ENCODE results near the gene VASP. TPM values are rescaled to one million over a fixed set of nuclear protein-coding genes. Genes with fewer than 3 reads are reported as not detected.

The VASP gene
- total RNA-seq, 1 donor from 2014 or later: 110 TPM

DNA sequence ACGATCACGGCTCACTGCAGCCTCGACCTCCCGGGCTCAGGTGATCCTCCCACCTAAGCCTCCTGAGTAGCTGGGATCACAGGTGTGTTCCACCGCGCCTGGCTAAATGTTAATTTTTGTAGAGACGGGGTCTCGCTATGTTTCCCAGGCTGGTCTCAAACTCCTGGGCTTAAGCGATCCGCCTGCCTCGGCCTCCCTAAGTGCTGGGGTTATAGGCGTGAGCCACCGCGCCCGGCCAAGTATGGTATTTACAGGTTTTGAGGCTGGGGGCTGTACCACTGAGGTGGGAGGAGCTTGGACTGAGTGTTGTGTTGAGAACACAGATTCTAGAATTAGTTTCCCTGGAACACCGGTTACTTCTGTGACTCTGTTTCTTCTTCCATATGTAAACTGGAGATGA, 9.5 kb upstream of the VASP start:
- peaks cover 8 to 24% of the 10 kb centered on the region in 2 donors for H3K4me1 ChIP-seq

DNA sequence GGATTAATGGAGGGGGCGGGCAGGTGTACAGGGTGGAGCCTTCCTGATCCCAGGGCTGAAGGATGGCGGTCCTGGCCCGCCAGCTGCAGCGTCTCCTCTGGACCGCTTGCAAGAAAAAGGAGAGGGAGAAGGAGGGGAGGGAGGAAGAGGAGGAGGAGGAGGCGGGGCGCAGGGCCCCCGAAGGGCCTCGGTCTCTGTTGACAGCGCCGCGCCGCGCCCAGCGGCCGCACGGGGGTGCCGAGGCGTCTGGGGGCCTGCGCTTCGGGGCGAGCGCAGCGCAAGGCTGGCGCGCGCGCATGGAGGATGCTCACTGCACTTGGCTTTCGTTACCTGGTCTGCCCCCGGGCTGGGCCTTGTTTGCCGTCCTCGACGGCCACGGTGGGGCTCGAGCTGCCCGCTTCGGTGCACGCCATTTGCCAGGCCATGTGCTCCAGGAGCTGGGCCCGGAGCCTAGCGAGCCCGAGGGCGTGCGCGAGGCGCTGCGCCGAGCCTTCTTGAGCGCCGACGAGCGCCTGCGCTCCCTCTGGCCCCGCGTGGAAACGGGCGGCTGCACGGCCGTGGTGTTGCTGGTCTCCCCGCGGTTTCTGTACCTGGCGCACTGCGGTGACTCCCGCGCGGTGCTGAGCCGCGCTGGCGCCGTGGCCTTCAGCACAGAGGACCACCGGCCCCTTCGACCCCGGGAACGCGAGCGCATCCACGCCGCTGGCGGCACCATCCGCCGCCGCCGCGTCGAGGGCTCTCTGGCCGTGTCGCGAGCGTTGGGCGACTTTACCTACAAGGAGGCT, 8.7 kb upstream of the VASP start, which contains the start of gene PPM1N:
Gene PPM1N (plus strand): TSS at position 33 of the 785 bp plus-strand sequence. CDS start 30 bp downstream, at position 63.
- Histone ChIP-seq H3K27ac (no peak within 1 kb of the TSS), H3K4me1 (peaks cover 8 to 17% of the 10 kb centered on the region in 2 donors), H3K9me3 (no peaks in the 10 kb centered on the region), H3K4me3 (peak within 1 kb of the TSS; percentile 58 to 74), H3K27me3 (peaks cover 18% of the 10 kb centered on the region), H3K36me3 (no peaks in the 10 kb centered on the region)
- TF ChIP-seq, protein P1, sequence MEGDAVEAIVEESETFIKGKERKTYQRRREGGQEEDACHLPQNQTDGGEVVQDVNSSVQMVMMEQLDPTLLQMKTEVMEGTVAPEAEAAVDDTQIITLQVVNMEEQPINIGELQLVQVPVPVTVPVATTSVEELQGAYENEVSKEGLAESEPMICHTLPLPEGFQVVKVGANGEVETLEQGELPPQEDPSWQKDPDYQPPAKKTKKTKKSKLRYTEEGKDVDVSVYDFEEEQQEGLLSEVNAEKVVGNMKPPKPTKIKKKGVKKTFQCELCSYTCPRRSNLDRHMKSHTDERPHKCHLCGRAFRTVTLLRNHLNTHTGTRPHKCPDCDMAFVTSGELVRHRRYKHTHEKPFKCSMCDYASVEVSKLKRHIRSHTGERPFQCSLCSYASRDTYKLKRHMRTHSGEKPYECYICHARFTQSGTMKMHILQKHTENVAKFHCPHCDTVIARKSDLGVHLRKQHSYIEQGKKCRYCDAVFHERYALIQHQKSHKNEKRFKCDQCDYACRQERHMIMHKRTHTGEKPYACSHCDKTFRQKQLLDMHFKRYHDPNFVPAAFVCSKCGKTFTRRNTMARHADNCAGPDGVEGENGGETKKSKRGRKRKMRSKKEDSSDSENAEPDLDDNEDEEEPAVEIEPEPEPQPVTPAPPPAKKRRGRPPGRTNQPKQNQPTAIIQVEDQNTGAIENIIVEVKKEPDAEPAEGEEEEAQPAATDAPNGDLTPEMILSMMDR (IDR thresholded peaks at IDR 0.05): no peak
- intact Hi-C loops (cut with DNase I): loop anchor here (1.0 kb wide), 1 partner anchor 16 kb away; no protein-coding TSS in a partner anchor
- DNase-seq (ENCODE audit: low spot score in 2 of 2): no peak

More for the DNA sequence above, 9.5 kb upstream of the VASP start:
- H3K9me3 ChIP-seq: no peaks in the 10 kb centered on the region
- H3K4me3 ChIP-seq: no peak overlapping the region
- no peak for DNase-seq (ENCODE audit: low spot score in 2 of 2)
- intact Hi-C loops (cut with DNase I): no loop called here
- no peaks in the 10 kb centered on the region for H3K36me3 ChIP-seq
- TF ChIP-seq, protein P1 (IDR thresholded peaks at IDR 0.05): no peak
- H3K27ac ChIP-seq: no peak overlapping the region
- H3K27me3 ChIP-seq: peaks cover 18% of the 10 kb centered on the region

DNA sequence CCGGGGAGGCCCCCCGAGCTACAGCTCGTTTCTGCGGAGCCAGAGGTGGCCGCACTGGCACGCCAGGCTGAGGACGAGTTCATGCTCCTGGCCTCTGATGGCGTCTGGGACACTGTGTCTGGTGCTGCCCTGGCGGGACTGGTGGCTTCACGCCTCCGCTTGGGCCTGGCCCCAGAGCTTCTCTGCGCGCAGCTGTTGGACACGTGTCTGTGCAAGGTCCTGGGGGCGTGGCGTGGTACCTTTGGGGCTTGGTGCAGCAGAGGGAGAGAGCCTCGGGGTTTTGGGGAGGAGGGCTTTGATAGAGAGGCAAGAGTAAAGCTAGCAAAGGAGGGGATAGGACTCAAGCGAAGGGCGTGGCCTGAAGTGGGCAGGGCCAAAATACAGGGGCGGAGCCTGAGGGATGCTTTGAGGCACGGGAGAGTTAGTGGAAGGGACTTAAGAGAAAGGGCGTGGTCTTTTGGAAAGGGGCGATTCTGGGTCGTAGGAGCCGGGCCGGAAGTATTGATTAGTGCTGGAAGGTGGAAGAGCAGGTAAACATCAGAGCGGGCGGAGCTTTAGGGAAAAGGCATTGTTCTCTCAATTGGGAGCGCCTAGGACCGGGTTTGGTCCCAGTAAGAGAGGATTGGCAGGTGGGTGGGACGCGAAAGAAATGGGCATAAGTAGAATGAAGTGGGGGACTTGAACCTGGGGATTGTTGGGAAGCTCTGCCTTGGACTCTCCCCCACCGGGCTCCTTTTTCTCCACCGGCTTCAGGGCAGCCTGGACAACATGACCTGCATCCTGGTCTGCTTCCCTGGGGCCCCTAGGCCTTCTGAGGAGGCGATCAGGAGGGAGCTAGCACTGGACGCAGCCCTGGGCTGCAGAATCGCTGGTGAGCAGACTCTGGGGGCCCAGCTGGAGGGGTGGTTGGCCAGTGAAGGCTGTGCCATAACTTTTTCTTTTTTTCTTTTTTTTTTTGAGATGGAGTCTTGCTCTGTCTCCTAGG, 7.8 kb upstream of the VASP start:
- Histone ChIP-seq H3K9me3 (no peaks in the 10 kb centered on the region), H3K4me3 (peak overlapping the region; percentile 37 to 39), H3K4me1 (peaks cover 8 to 17% of the 10 kb centered on the region in 2 donors), H3K36me3 (no peaks in the 10 kb centered on the region), H3K27me3 (peaks cover 18% of the 10 kb centered on the region), H3K27ac (no peak overlapping the region)
- DNase-seq (ENCODE audit: low spot score in 2 of 2): no peak
- intact Hi-C loops (cut with DNase I): loop anchor here (1.0 to 10.0 kb wide), 2 partner anchors 15 to 245 kb away; partner anchors contain the start of gene MARK4
- TF ChIP-seq, protein P1 (IDR thresholded peaks at IDR 0.05): no peak

DNA sequence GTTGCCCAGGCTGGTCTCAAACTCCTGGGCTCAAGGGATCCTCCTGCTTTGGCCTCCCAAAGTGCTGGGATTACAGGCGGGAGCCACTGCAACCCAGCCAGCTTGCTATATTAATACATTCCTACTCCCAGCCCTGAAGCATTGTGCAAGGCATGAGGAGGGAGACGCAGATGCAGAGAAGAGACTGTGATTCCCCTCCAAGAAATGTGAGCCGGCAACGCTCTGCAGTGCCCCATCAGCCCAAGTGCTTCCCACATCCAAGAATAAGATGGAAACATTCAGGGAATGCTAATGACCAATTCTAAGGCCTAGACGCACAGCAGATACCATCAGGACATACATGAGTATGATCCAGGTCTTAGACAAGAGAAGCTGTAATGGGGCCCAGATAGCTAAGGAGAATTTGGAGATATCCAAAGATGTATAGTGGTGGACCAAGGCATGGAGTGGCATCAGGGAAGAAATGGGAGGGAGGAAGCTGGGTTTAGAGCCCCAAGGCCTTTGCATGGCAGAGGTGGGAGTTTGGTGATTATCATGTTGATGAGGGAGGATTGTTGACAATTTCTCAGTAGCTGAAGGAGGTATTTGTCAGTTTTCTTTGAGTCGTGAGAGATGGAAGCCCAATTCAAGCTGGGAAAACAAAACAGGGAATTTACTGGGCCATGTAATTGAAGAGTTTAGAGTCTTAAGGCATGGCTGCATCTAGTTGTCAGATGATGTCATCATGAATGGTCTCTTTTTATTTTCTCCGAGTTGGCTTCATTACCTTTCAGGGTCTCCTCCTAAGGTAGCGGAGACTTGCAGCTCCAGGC, 6.2 kb upstream of the VASP start:
- TF ChIP-seq, protein P1 (IDR thresholded peaks at IDR 0.05): no peak
- H3K4me3 ChIP-seq: no peak overlapping the region
- intact Hi-C loops (cut with DNase I): loop anchor here (10.0 kb wide), 1 partner anchor 246 kb away; the partner anchor contains the start of gene MARK4
- H3K4me1 ChIP-seq: peaks cover 8 to 17% of the 10 kb centered on the region in 2 donors
- no peak for DNase-seq (ENCODE audit: low spot score in 2 of 2)
- no peaks in the 10 kb centered on the region for H3K36me3 ChIP-seq
- no peak overlapping the region for H3K27ac ChIP-seq
- H3K9me3 ChIP-seq: no peaks in the 10 kb centered on the region
- peaks cover 18% of the 10 kb centered on the region for H3K27me3 ChIP-seq

DNA sequence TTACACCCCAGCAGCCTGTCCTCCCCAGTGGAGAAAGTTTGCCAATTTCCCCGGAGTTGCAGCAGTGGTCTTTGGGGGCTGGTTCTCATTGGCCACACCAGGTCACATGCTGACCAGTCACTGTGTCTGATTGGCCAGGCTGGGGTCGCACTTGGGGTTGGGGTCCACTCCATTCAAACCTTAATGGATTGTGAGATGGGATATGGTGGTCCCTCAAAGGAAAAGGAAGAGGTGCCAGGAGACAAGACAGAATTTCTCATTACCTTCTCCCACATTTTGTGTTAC, 5.6 kb upstream of the VASP start:
- no peaks in the 10 kb centered on the region for H3K36me3 ChIP-seq
- peaks cover 18% of the 10 kb centered on the region for H3K27me3 ChIP-seq
- no peak overlapping the region for H3K4me3 ChIP-seq
- intact Hi-C loops (cut with DNase I): loop anchor here (10.0 kb wide), 1 partner anchor 247 kb away; the partner anchor contains the start of gene MARK4
- no peak for DNase-seq (ENCODE audit: low spot score in 2 of 2)
- peaks cover 3 to 11% of the 10 kb centered on the region in 2 donors for H3K4me1 ChIP-seq
- TF ChIP-seq, protein P1 (IDR thresholded peaks at IDR 0.05): no peak
- H3K9me3 ChIP-seq: no peaks in the 10 kb centered on the region
- no peak overlapping the region for H3K27ac ChIP-seq
